Muscle of leg (tissue), 11 donors: ENCODE results near the gene EVI2A. TPM values are rescaled to one million over a fixed set of nuclear protein-coding genes. Genes with fewer than 3 reads are reported as not detected.

Experiments used
- DNase-seq: peaks from one replicate; pipeline ENCODE4 v3.0.0; 2013
- H3K27ac ChIP-seq: one replicate; pipeline ENCODE4 v1.5.1; 2013; ENCODE audit warnings: mild to moderate bottlenecking, low read length, control low read depth
- H3K27me3 ChIP-seq: one replicate; pipeline ENCODE4 v1.6.1; 2013; ENCODE audit warnings: low read length; ENCODE audit not compliant: control insufficient read depth, insufficient read depth
- H3K36me3 ChIP-seq: one replicate; pipeline ENCODE4 v1.6.1; 2013; ENCODE audit warnings: low read length; ENCODE audit not compliant: control insufficient read depth, insufficient read depth
- H3K4me1 ChIP-seq: one replicate; pipeline ENCODE4 v1.6.1; 2013; ENCODE audit warnings: low read length; ENCODE audit not compliant: control insufficient read depth, insufficient read depth
- H3K4me3 ChIP-seq: one replicate; pipeline ENCODE4 v1.5.1; 2013; ENCODE audit warnings: low read length, control low read depth
- H3K9me3 ChIP-seq: replicated peaks from 2 replicates; pipeline ENCODE4 v1.6.1; 2013; ENCODE audit warnings: low read depth, low read length; ENCODE audit not compliant: control insufficient read depth
- WGBS: methylation state at CpG from one replicate; pipeline ENCODE4 v1.1.5; 2013; ENCODE audit warnings: missing lambda C conversion rate; ENCODE audit not compliant: insufficient coverage; 5-methylcytosine and 5-hydroxymethylcytosine counted together
- polyA plus RNA-seq, 8 donors: library from polyadenylated mRNA; unstranded; fragments of 120-200 nt; gene quantifications; one replicate each; pipeline versions ENCODE4 v1.2.1 to v1.2.3, GENCODE V29; 2013; ENCODE audit warnings: inconsistent platforms in 1 of 8, low replicate concordance in 1 of 8; ENCODE audit not compliant: insufficient read length in 8 of 8, insufficient read depth in 1 of 8
- total RNA-seq: library from RNA; stranded (reverse); fragments of 120-200 nt; gene quantifications from one replicate; pipeline ENCODE4 v1.2.4, GENCODE V29; 2013

Gene EVI2A
- total and polyA plus RNA-seq, 9 donors, result 1.2 to 2.6 (median 1.9) TPM

DNA sequence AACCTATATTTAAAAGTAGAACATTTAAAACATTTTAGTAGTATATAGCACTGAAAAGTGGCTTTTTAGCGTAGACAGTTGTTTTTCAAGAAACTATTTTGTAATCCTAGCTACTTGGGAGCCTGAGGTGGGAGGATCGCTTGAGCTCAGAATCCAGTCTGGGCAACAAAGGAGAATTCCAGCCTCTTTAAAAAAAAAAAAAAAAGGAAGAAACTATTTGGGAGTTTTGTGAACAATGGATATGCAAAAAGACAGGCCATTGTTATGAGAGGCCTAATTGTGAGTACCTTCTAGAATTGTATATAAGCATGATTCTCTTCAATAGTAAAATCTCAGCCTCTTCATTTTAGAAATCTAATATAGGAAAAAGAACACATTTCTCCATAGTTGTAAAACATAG, 42.0 kb downstream of the EVI2A start:
- whole genome bisulfite sequencing, result no CpG with 5 or more reads among the region's 2 CpGs
- DNase-seq, result no peak
- no peak overlapping the region for H3K27ac ChIP-seq
- no peaks in the 10 kb centered on the region for H3K9me3 ChIP-seq
- H3K27me3 ChIP-seq, result no peaks in the 10 kb centered on the region
- H3K4me3 ChIP-seq, result no peak overlapping the region
- H3K4me1 ChIP-seq, result no peaks in the 10 kb centered on the region
- H3K36me3 ChIP-seq, result peaks cover 13% of the 10 kb centered on the region

DNA sequence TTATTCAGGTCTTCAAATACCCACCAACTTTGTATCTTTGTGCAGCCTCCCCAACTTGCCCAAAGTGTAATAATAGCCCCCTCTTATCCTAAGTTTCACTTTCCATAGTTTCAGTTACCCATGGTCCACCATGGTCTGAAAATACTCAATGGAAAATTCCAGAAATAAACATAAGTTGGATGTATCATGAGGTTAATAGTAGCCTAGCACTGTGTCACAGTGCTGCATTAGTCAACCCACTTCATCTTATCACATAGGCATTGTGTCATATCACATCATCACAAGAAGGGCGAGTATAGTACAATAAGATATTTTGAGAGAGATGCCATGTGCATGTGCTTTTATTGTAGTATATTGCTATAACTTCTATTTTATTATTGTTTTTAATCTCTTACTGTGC, 46.3 kb downstream of the EVI2A start:
- Histone ChIP-seq H3K4me1 (no peaks in the 10 kb centered on the region), H3K27ac (no peak overlapping the region), H3K9me3 (no peaks in the 10 kb centered on the region), H3K27me3 (no peaks in the 10 kb centered on the region), H3K4me3 (no peak overlapping the region), H3K36me3 (peaks cover 11% of the 10 kb centered on the region)
- DNase-seq, result no peak
- no CpG with 5 or more reads among the region's 1 CpG for WGBS

DNA sequence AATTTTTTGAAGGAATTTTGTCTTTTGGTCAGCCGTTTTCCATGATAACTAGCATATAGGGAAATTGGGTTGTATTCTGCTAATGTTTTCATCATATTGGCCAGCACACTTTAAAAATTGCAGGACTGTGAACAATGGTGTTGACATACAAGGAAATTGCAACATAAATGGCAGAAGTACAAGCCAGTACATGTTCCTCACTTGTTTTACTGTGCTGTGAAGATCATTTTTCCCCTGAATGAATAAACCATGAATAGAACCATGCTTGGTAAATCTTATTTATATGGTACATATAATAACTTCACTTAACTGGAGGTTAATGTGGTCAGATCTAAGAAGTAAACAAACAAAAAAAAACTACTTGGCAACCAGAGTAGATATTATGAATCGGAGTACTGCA, 47.2 kb downstream of the EVI2A start:
- H3K36me3 ChIP-seq, result peaks cover 17% of the 10 kb centered on the region
- no peak overlapping the region for H3K4me3 ChIP-seq
- no peaks in the 10 kb centered on the region for H3K27me3 ChIP-seq
- no peak overlapping the region for H3K27ac ChIP-seq
- DNase-seq, result peak; percentile 70
- WGBS, result 33% methylated on average over 1 of the region's 2 CpGs
- peaks cover 6% of the 10 kb centered on the region for H3K4me1 ChIP-seq
- no peaks in the 10 kb centered on the region for H3K9me3 ChIP-seq

GRCh38 chr17:31273516-31273915, 47.9 kb downstream of the EVI2A start:
- no peaks in the 10 kb centered on the region for H3K9me3 ChIP-seq
- H3K36me3 ChIP-seq, result peaks cover 17% of the 10 kb centered on the region
- peaks cover 6% of the 10 kb centered on the region for H3K4me1 ChIP-seq
- H3K27ac ChIP-seq, result no peak overlapping the region
- no CpG with 5 or more reads among the region's 1 CpG for WGBS
- no peaks in the 10 kb centered on the region for H3K27me3 ChIP-seq
- no peak overlapping the region for H3K4me3 ChIP-seq
- peak; percentile 51 for DNase-seq

GRCh38 chr17:31272803-31273202, 48.6 kb downstream of the EVI2A start:
- Histone ChIP-seq H3K9me3 (no peaks in the 10 kb centered on the region), H3K27ac (no peak overlapping the region), H3K4me3 (no peak overlapping the region), H3K27me3 (no peaks in the 10 kb centered on the region), H3K36me3 (peaks cover 20% of the 10 kb centered on the region), H3K4me1 (peaks cover 6% of the 10 kb centered on the region)
- DNase-seq, result no peak

DNA sequence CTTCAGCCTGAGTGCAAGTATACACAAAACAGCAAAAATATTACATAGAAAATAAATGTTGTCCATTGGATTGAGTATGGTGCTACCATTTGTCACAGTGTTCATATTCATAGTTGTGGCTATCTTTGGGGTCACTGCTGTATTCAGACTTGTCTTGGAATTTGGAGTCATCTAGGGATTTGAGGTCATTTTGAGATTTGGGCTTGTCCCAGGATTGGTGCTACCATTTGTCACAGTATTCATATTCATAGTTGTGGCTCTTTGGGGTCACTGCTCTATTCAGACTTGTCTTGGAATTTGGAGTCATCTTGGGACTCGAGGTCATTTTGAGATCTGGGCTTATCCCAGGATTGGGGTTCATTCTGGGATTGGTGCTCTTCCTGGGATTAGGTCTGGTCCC, 49.2 kb downstream of the EVI2A start:
- DNase-seq, result no peak
- Histone ChIP-seq H3K4me1 (peaks cover 6% of the 10 kb centered on the region), H3K36me3 (peaks cover 16% of the 10 kb centered on the region)

DNA sequence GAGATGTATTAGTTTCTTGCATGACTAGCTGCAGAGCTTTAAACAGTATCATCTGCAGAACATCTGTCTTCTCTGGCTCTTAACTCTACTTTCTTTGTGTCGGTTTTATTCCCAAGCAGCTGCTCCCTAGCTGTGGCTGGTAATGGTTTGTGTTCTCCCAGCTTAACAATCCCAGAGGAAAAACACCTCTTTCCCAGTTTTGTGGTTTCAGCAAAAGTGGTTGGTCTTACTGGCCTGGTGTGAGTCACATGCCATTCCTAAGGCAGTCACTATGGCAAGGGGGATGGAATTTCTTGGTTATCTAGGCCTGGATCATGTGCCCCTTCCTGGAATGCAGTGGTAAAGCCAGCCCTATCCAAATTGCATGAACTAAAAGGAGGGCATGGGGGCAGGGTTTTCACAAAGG, 51.8 kb downstream of the EVI2A start:
- H3K36me3 ChIP-seq, result peaks cover 24% of the 10 kb centered on the region
- no peaks in the 10 kb centered on the region for H3K27me3 ChIP-seq
- H3K4me3 ChIP-seq, result no peak overlapping the region
- no peaks in the 10 kb centered on the region for H3K9me3 ChIP-seq
- H3K4me1 ChIP-seq, result peaks cover 6% of the 10 kb centered on the region
- H3K27ac ChIP-seq, result peak overlapping the region; percentile 5
- WGBS, result no CpG with 5 or more reads among the region's 1 CpG
- peak; percentile 75 for DNase-seq

More for the DNA sequence above, 49.2 kb downstream of the EVI2A start:
- 100% methylated on average over 1 of the region's 1 CpG for WGBS
- no peak overlapping the region for H3K27ac ChIP-seq
- no peaks in the 10 kb centered on the region for H3K27me3 ChIP-seq
- H3K4me3 ChIP-seq, result no peak overlapping the region
- no peaks in the 10 kb centered on the region for H3K9me3 ChIP-seq

GRCh38 chr17:31269036-31269577, 52.3 kb downstream of the EVI2A start:
- DNase-seq, result no peak

More at GRCh38 chr17:31269036-31269577, 52.3 kb downstream of the EVI2A start:
- no peak overlapping the region for H3K27ac ChIP-seq
- H3K4me3 ChIP-seq, result no peak overlapping the region
- no CpG with 5 or more reads among the region's 2 CpGs for WGBS
- peaks cover 6% of the 10 kb centered on the region for H3K4me1 ChIP-seq
- no peaks in the 10 kb centered on the region for H3K9me3 ChIP-seq
- H3K36me3 ChIP-seq, result peaks cover 24% of the 10 kb centered on the region
- H3K27me3 ChIP-seq, result no peaks in the 10 kb centered on the region

Other genes starting within 250 kb of the EVI2A start
- gene NF1, start 226.6 kb downstream of the EVI2A start, total RNA-seq, result 30.4 TPM
- 10 to 100 TPM; 13.8 to 30.4 (median 22.5) TPM for gene NF1, start 226.6 kb downstream of the EVI2A start, polyA plus RNA-seq
- gene OMG, start 24.4 kb downstream of the EVI2A start, total RNA-seq, result 0.13 TPM
- gene OMG, start 24.4 kb downstream of the EVI2A start, polyA plus RNA-seq, result under 1 TPM; 0.20 to 0.77 (median 0.38) TPM
- gene EVI2B, start 7.6 kb downstream of the EVI2A start, total RNA-seq, result 0.66 TPM
- 1 to 10 TPM; 1.2 to 3.8 (median 2.5) TPM for gene EVI2B, start 7.6 kb downstream of the EVI2A start, polyA plus RNA-seq
- 0.89 TPM for gene RAB11FIP4, start 70.1 kb upstream of the EVI2A start, total RNA-seq
- 1 to 10 TPM in 4 of 8 donors, under 1 TPM in 4; 0.28 to 1.6 (median 0.95) TPM for gene RAB11FIP4, start 70.1 kb upstream of the EVI2A start, polyA plus RNA-seq